Stomach (tissue), 9 donors: ENCODE measurements around the gene ST8SIA3. TPM values are rescaled to one million over a fixed set of nuclear protein-coding genes. Genes with fewer than 3 reads are reported as not detected.

Experiments
- DNase-seq, 2 donors: peaks; one replicate each; pipeline versions ENCODE4 v3.0.0 to v3.0.0-alpha.2; 2013 to 2019
- H3K27ac ChIP-seq, 5 donors: fragments of 200-600 bp in 4 of 5; sonication (generic) in 4 of 5; one replicate each; pipeline ENCODE4 v1.5.1; 2013 to 2019; ENCODE audit warnings: mild to moderate bottlenecking in 1 of 5, moderate library complexity in 1 of 5
- H3K27me3 ChIP-seq, 3 donors: fragments of 200-600 bp; sonication (generic); one replicate each; pipeline ENCODE4 v1.5.1; 2017 to 2019; ENCODE audit warnings: mixed run types in 1 of 3
- H3K36me3 ChIP-seq, 4 donors: fragments of 200-600 bp; sonication (generic); 1 replicate in 3 of 4; 2 replicates in 1 of 4; pipeline ENCODE4 v1.5.1; 2016 to 2019
- H3K4me1 ChIP-seq, 4 donors: fragments of 200-600 bp; sonication (generic); one replicate each; pipeline ENCODE4 v1.5.1; 2016 to 2019
- H3K4me3 ChIP-seq, 4 donors: fragments of 200-600 bp; sonication (generic) in 3 of 4; one replicate each; pipeline ENCODE4 v1.5.1; 2016 to 2019; ENCODE audit warnings: mild to moderate bottlenecking in 1 of 4
- H3K9me3 ChIP-seq, 4 donors: fragments of 200-600 bp; sonication (generic); one replicate each; pipeline ENCODE4 v1.5.1; 2016 to 2019
- CTCF ChIP-seq, 7 experiments: fragments of 450-650 bp in 4 of 7; fragments of 200-600 bp in 3 of 7; sonication (generic) in 3 of 7; IDR thresholded peaks; one replicate each; pipeline ENCODE4 v1.5.1; 2016 to 2019; ENCODE audit warnings: antibody characterized with exemption in 7 of 7, control low read depth in 2 of 7, mild to moderate bottlenecking in 1 of 7
- EP300 ChIP-seq: sonication (generic); formaldehyde crosslinking; IDR thresholded peaks from one replicate; pipeline ENCODE4 v1.6.1; 2017; ENCODE audit warnings: antibody characterized with exemption
- POLR2A ChIP-seq, 4 donors: fragments of 450-650 bp; IDR thresholded peaks; one replicate each; pipeline ENCODE4 v1.6.1; 2016; ENCODE audit warnings: antibody characterized with exemption in 4 of 4, control low read depth in 2 of 4, mild to moderate bottlenecking in 1 of 4, moderate library complexity in 1 of 4
- POLR2AphosphoS5 ChIP-seq, 3 donors: sonication (generic); formaldehyde crosslinking; IDR thresholded peaks; one replicate each; pipeline ENCODE4 v1.6.1; 2016; ENCODE audit warnings: antibody characterized with exemption in 3 of 3
- WGBS, 5 donors: extraction: QIAGEN DNeasy Blood & Tissue Kit in 3 of 5; methylation state at CpG; one replicate each; pipeline versions ENCODE4 v1.1.5 to v1.1.7; 2013 to 2018; 5-methylcytosine and 5-hydroxymethylcytosine counted together
- intact Hi-C: fragments of 100-400 bp; cut with DNase I; formaldehyde crosslinking; loops from one replicate; pipeline ENCODE4 v1.15.1; 2023; ENCODE audit warnings: low total_unique reads
- polyA plus RNA-seq, 3 donors: library from polyadenylated mRNA; stranded (reverse); fragments of 200-250 nt; gene quantifications; one replicate each; pipeline ENCODE4 v1.2.3, GENCODE V29; 2013
- total RNA-seq, 5 donors: library from RNA; depleted of rRNA; stranded (reverse); fragments of >200 nt; gene quantifications; one replicate each; pipeline versions ENCODE4 v1.1.0 to v1.2.3, GENCODE V29; 2014 to 2016
- donor health status: healthy with polysubstance abuse.
- donor health status: Bipolar disorder and iron deficiency.
- donor health status: healthy.

The ST8SIA3 gene
- total and polyA plus RNA-seq, 8 donors: 0.35 to 0.56 (median 0.55) TPM; not detected in 5

- TF ChIP-seq POLR2AphosphoS5 (IDR thresholded peaks at IDR 0.05) (no peak), CTCF (IDR thresholded peaks at IDR 0.05) (no peak), POLR2A (IDR thresholded peaks at IDR 0.05) (no peak), EP300 (no peak)
- no peak for DNase-seq
- Histone ChIP-seq H3K27me3 (peaks cover 0 to 10% (median 3%) of the 10 kb centered on the region in 3 donors), H3K9me3 (peaks cover 0 to 6% (median 2%) of the 10 kb centered on the region in 4 donors), H3K36me3 (no peaks in the 10 kb centered on the region), H3K4me3 (no peak overlapping the region), H3K27ac (no peak overlapping the region), H3K4me1 (no peaks in the 10 kb centered on the region)
- intact Hi-C loops: no loop called here
Observed at GRCh38 chr18:57404345-57404744, 52.0 kb downstream of the ST8SIA3 start.

GRCh38 chr18:57409650-57410049, 57.3 kb downstream of the ST8SIA3 start:
- Histone ChIP-seq H3K9me3 (peaks cover 0 to 9% (median 4%) of the 10 kb centered on the region in 4 donors), H3K27ac (no peak overlapping the region), H3K4me3 (no peak overlapping the region), H3K27me3 (peaks cover 0 to 3% (median 3%) of the 10 kb centered on the region in 3 donors), H3K4me1 (no peaks in the 10 kb centered on the region), H3K36me3 (no peaks in the 10 kb centered on the region)
- DNase-seq: no peak
- TF ChIP-seq CTCF (IDR thresholded peaks at IDR 0.05) (no peak), POLR2AphosphoS5 (IDR thresholded peaks at IDR 0.05) (no peak), POLR2A (IDR thresholded peaks at IDR 0.05) (no peak), EP300 (no peak)
- intact Hi-C loops: no loop called here

GRCh38 chr18:57410749-57411148, 58.4 kb downstream of the ST8SIA3 start:
- H3K36me3 ChIP-seq: no peaks in the 10 kb centered on the region
- 61 to 82% (median 66%) methylated on average over 3 of the region's 3 CpGs for WGBS, 5 donors
- intact Hi-C loops: no loop called here
- H3K27ac ChIP-seq: no peak overlapping the region
- TF ChIP-seq CTCF (IDR thresholded peaks at IDR 0.05) (no peak), POLR2A (IDR thresholded peaks at IDR 0.05) (no peak), POLR2AphosphoS5 (IDR thresholded peaks at IDR 0.05) (no peak), EP300 (no peak)
- no peak for DNase-seq
- H3K27me3 ChIP-seq: peaks cover 0 to 10% (median 4%) of the 10 kb centered on the region in 3 donors
- H3K4me3 ChIP-seq: no peak overlapping the region
- H3K4me1 ChIP-seq: no peaks in the 10 kb centered on the region
- H3K9me3 ChIP-seq: peaks cover 0 to 9% (median 4%) of the 10 kb centered on the region in 4 donors

- H3K9me3 ChIP-seq: peaks cover 0 to 12% (median 9%) of the 10 kb centered on the region in 4 donors
- H3K27me3 ChIP-seq: peaks cover 0 to 24% (median 6%) of the 10 kb centered on the region in 3 donors
- H3K4me3 ChIP-seq: no peak overlapping the region
- no peak for DNase-seq
- H3K4me1 ChIP-seq: no peaks in the 10 kb centered on the region
- no peak overlapping the region for H3K27ac ChIP-seq
- TF ChIP-seq POLR2A (IDR thresholded peaks at IDR 0.05) (no peak), POLR2AphosphoS5 (IDR thresholded peaks at IDR 0.05) (no peak), EP300 (no peak), CTCF (IDR thresholded peaks at IDR 0.05) (no peak)
- no peaks in the 10 kb centered on the region for H3K36me3 ChIP-seq
- intact Hi-C loops: no loop called here
- WGBS, 5 donors: 79 to 88% (median 86%) methylated on average over 4 of the region's 4 CpGs
Observed at GRCh38 chr18:57416542-57416941, 64.2 kb downstream of the ST8SIA3 start.

Other genes starting within 250 kb of the ST8SIA3 start
- gene BOD1L2, start 205.5 kb upstream of the ST8SIA3 start, total RNA-seq: not detected
- not detected for gene BOD1L2, start 205.5 kb upstream of the ST8SIA3 start, polyA plus RNA-seq
- under 1 TPM in 3 of 5 donors, not detected in 2; under 0.01 to 0.37 (median 0.14) TPM for gene ONECUT2, start 82.8 kb downstream of the ST8SIA3 start, total RNA-seq
- gene ONECUT2, start 82.8 kb downstream of the ST8SIA3 start, polyA plus RNA-seq: under 1 TPM in 1 of 3 donors, not detected in 2; under 0.01 TPM
- 100 to 1,000 TPM in 1 of 5 donors, 10 to 100 TPM in 2, 1 to 10 TPM in 1, under 1 TPM in 1; 0.58 to 387 (median 29.6) TPM for gene FECH, start 234.1 kb downstream of the ST8SIA3 start, total RNA-seq
- gene FECH, start 234.1 kb downstream of the ST8SIA3 start, polyA plus RNA-seq: 1 to 10 TPM; 5.2 to 8.5 (median 7.8) TPM